ENCODE data around the gene PTPRM. TPM values are rescaled to one million over a fixed set of nuclear protein-coding genes. Genes with fewer than 3 reads are reported as not detected.

Gene PTPRM
- total RNA-seq, 1 experiment from 2014 or later: 6.2 TPM

GRCh38 chr18:8142131-8142711, 575.1 kb downstream of the PTPRM start:
- Histone ChIP-seq H3K79me2 (ENCODE audit: insufficient read depth, low read length) (no peaks in the 10 kb centered on the region), H4K8ac (replicated peaks; ENCODE audit: insufficient read length, low read depth, low read length) (no peak overlapping the region), H4K5ac (ENCODE audit: insufficient read length, low read depth, low read length) (no peak overlapping the region), H3T11ph (ENCODE audit: low read length) (no peak overlapping the region), H3K9ac (ENCODE audit: extremely low read depth, insufficient read length, low read length) (no peak overlapping the region), H3K79me1 (ENCODE audit: insufficient read depth, low read depth, low read length, poor library complexity, severe bottlenecking) (no peaks in the 10 kb centered on the region), H3K4ac (ENCODE audit: low read depth, low read length) (no peak overlapping the region), H2BK120ac (ENCODE audit: low read depth, low read length, poor library complexity, severe bottlenecking) (no peak overlapping the region), H3K23me2 (ENCODE audit: insufficient read length, low read depth, low read length, poor library complexity, severe bottlenecking) (no peaks in the 10 kb centered on the region), H2AFZ (ENCODE audit: low read length) (no peak overlapping the region), H3K4me2 (ENCODE audit: insufficient read depth, insufficient read length, low read length) (no peak overlapping the region), H2BK15ac (ENCODE audit: low read depth, low read length) (no peak overlapping the region), H2BK12ac (ENCODE audit: insufficient read length, low read depth, low read length) (no peak overlapping the region), H3K4me1 (ENCODE audit: insufficient read depth, low read length) (no peaks in the 10 kb centered on the region; the same call in 1 of the 2 replicates), H3K27ac (ENCODE audit: insufficient read length, low read depth, low read length) (no peak overlapping the region), H3K23ac (ENCODE audit: insufficient read length, low read depth, low read length) (no peak overlapping the region), H2AK5ac (ENCODE audit: insufficient read length, low read length) (no peak overlapping the region), H3K9me3 (ENCODE audit: control insufficient read depth, low read depth, low read length) (no peaks in the 10 kb centered on the region), H2BK5ac (ENCODE audit: insufficient read length, low read length) (no peak overlapping the region), H3K18ac (ENCODE audit: insufficient read length, low read depth, low read length) (no peak overlapping the region), H3K14ac (ENCODE audit: insufficient read depth, low read length) (no peak overlapping the region), H4K20me1 (ENCODE audit: control insufficient read depth, insufficient read depth, insufficient read length) (no peaks in the 10 kb centered on the region), H2BK20ac (ENCODE audit: low read depth, low read length, poor library complexity, severe bottlenecking) (no peak overlapping the region), H3K56ac (ENCODE audit: insufficient read length, low read depth, low read length) (no peak overlapping the region), H4K91ac (ENCODE audit: insufficient read length, low read depth, low read length) (no peak overlapping the region), H3K27me3 (ENCODE audit: insufficient read depth, low read length) (no peaks in the 10 kb centered on the region)
- H3K4me3 Mint-ChIP-seq: no peak overlapping the region
- H3K27ac Mint-ChIP-seq: peak overlapping the region in 2 of 3 experiments; percentile 68 to 86; a peak in 2 of 7 replicates
- H3K4me1 Mint-ChIP-seq: peaks cover 3 to 6% of the 10 kb centered on the region in 2 experiments; a peak in 3 of 4 replicates
- peaks cover 0 to 5% (median 2%) of the 10 kb centered on the region in 3 experiments; a peak in 3 of 7 replicates for H3K36me3 Mint-ChIP-seq (ENCODE audit: insufficient read depth in 1 of 3, low read depth in 3 of 3)
- TF ChIP-seq, protein P1, sequence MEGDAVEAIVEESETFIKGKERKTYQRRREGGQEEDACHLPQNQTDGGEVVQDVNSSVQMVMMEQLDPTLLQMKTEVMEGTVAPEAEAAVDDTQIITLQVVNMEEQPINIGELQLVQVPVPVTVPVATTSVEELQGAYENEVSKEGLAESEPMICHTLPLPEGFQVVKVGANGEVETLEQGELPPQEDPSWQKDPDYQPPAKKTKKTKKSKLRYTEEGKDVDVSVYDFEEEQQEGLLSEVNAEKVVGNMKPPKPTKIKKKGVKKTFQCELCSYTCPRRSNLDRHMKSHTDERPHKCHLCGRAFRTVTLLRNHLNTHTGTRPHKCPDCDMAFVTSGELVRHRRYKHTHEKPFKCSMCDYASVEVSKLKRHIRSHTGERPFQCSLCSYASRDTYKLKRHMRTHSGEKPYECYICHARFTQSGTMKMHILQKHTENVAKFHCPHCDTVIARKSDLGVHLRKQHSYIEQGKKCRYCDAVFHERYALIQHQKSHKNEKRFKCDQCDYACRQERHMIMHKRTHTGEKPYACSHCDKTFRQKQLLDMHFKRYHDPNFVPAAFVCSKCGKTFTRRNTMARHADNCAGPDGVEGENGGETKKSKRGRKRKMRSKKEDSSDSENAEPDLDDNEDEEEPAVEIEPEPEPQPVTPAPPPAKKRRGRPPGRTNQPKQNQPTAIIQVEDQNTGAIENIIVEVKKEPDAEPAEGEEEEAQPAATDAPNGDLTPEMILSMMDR (conservative IDR thresholded peaks at IDR 0.05): no peak
- H3K27me3 Mint-ChIP-seq (ENCODE audit: low read depth): peaks cover 1% of the 10 kb centered on the region; the same call in 1 of the 2 replicates
- no CpG with 5 or more reads among the region's 8 CpGs for WGBS (ENCODE audit: extremely low coverage, insufficient read length, low lambda C conversion rate)
- DNase-seq: no peak
- H3K9me3 Mint-ChIP-seq: peaks cover 3 to 5% of the 10 kb centered on the region in 2 experiments; a peak in 3 of 5 replicates
